ENCODE data around the gene TCF20.

TCF20 gene

DNA sequence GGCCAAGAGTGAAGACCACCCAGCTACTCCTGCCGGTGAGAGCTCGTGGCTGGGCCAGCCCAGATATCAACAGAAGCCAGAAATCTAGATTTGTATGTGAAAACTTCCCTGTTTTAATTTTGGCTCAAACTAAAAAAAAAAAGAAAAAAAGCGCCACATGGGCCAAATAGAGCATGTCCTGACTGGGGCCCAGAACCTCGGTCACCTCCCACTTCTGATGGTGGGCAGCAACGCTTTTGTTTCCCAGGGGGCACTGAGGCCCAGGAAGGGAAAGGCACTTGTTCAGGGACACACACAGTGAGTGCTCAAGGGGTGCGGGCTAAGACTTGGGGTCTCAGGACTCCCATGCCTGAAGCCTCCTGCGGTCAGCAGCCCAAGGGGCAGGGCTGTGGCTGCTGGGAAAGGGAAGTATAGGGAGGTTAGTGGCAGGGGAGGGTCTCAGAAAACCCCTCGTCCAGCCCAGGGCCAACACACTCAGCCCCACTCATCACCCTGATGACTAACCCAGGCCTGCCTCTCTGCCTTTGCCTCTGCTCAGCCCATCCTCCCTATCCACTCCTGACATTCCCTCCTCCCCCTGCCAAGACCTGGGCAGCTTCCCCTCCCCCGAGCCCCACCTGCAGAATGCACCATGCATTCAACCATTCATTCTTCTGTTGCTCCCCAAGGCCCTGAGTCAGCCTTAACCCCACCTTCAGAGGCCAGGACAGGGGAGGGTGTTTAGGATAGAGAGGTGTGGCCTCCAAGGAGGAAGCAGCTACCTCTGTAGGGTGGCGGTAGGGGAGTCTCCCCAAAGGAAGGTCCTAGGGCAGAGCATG lies 30.0 kb upstream of the TCF20 start:
- no peak for DNase-seq (ENCODE audit: low spot score)

DNA sequence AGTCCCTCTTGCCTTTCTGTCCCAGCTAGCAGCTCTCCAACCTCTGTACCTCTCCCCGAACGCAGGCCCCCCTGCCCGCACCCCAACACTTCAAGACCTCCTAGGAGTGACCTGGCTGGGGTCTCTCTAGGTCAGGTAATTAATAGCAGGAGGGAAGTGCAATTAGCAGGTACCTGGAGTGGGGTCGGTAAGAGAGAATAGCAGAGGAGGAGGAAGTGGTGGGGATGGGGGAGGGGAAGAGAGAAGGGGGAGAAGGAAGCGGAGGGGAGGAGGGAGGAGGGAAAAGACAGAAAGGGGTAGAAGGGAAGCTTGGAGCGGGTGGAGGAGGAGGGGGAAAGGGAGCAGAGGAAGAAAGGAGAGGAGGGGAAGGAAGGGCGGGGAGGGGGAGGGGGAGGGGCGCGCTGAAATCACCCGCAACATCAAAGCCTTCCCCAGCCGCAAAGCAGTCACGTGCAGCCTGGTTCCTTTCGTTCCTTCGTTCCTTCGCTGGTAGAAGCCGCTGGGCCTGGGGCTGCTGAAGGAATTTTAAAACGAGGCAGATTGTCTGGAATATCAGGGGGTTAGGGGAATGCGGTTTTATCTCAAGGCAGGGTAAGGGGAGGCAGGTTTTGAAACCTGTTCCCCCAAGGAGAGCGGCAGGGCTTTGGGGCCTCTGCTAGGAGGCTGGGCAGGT lies 29.3 kb upstream of the TCF20 start:
- DNase-seq (ENCODE audit: low spot score): no peak

DNA sequence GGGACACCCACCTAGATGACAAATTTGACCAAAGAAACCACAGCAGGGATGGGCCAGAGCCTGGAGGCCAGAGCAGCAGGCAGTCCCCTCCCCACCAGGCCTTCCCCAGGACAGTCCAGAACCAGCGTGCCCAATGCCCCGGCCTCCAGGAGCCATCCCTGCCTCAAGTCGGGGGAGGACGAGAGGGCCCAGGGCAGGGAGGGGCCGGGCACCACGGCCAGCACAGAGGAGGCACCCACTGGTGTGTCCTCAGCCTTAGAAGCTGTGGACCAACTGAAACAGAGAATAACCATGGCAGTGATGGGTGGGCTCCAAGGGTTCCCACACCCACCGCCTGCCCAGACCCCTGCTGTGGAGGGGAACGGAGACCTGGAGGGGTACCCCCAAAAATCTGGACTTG lies 28.3 kb upstream of the TCF20 start:
- DNase-seq (ENCODE audit: low spot score): no peak

DNA sequence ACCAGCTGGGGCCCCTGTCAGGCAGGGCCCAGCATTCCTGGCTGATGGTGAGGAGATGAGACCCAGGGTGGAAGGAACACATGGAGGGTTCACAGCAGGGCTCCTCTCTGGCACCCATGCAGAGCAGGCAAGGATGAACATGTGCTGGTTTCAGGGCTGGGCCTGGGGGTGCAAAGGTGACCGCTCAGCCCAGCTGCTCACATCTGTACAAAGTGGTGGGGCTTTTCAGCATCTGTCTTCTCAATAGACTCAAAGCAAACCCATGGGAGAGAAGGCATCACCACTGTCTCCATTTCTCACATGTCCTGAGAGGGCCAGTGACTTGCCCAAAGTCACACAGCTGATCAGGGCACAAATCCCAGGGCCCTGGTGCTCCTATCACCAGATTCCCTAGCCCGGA lies 27.3 kb upstream of the TCF20 start:
- no peak for DNase-seq (ENCODE audit: low spot score)

DNA sequence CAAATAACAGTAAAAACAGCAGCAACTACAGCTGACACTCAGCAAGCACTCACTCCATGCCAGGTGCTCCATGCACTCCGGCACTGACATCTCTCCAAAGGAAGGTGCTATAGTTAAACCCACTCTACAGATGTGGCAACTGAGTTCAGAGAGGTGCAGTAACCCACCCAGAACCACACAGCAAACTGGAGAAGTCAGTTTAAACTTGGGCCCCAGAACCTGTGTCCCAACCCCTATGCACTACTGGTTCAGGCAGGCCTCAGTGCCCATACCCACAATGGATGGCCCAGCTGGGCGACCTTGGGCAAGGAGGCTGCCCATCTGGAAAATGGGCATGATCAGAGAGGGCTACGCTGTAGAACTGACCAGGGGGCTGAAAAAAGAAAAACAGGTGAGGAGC lies 26.4 kb upstream of the TCF20 start:
- no peak for DNase-seq (ENCODE audit: low spot score)

DNA sequence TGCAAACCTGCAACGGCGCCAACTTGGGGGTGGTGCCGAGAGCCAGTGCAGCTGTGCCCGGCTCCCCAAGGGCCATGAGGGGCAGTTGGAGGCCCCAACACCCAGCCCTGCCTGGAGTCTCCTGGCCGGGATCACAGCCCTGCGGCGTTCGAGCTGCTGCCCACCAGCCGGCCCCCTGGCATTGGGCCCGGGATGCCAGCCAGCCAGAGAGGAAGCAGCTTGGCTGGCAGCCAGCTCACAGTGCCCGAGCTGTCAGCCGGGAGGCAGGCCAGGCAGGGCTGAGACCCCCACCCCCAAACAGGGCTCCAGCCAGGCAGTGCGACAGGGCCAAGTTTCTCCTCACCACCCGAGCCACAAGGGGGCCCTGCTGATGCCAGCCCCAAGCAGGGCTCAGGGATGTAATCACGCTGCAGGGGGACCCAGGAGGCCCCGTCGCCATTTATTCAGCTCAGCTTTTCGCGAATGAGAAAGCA lies 26.0 kb upstream of the TCF20 start:
- no peak for DNase-seq (ENCODE audit: low spot score)

DNA sequence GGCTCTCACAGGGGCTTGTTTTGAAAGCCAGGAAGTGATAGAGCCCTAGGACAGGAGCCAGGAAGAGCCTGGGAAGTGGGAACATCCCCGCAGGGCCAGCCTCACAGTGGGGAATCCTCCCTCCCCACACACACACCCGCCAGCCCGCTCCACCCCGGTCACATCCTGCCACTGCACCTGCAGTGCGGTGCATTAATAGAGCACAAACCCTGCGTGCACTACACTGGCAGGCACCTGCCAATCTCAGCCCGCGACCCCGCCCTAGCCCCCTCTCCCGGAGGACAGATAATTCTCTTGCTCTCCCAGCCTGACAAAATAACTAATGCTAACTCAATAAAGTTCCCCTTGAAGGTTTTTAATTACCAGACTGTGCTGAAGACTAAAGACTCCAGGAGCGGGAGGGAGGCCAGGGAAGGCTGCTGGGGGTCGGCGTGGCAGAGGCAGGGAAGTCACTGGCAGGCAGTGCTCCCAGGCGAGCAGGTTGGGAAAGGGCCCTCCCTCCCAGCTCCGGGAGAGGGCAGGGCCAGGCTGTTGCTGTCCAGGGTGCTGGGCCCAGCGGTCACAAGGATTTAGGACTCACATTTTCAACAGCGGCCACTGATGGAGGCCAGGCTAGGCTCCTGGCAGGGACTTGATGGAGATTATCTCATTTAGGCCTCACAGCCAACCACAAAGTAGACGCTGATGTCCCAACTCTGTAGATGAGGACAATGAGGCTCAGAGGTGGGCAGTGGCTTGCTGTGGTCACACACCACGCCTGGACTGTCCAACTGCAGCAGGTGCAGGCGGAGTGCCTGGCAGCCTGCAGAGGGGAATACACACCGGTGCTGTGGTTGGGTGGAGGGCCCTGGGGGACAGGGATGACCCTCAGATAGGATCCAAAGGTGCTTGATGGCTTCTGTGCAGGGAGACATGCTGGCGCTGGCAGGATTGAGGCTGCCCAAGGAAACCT lies 23.9 kb upstream of the TCF20 start:
- peak; percentile 82 for DNase-seq (ENCODE audit: low spot score)

DNA sequence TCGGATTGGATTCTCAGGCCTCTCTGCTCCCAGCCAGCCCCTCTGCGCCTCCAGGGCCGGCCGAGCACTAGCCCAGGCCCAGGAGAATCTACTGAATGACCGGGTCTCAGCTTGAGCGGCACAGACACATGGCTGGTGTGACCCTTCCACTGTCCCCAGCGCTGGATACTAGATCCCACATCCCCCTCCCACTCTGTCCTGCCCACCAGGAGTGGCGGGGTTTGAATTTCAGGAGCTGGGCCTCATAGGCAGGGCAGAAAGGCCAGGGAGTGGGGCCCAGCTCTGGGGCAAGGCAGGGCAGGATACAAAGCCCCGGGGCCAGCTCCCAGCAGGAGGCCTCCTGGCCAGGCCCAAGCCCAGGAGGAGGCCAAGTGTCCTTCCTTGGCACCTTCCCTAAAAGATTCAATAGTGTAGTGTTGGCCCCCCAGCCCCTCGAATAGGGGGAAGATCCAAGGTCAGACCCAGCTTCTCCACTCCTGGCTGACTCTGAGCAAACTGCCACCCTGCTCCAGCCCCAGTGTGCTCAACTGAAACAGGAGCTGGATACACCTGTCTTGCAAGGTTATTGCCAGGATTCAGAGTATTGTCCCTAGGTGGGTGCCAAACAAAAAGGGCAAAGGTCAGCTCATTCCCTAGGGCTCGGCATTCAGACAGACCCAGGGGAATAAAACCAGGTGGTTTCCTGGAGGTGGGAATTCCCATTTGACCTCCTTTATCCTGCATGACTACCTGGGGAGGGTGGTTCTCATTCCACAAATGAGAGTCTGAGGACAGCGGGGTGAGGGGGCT lies 22.5 kb upstream of the TCF20 start:
- DNase-seq (ENCODE audit: low spot score): no peak

DNA sequence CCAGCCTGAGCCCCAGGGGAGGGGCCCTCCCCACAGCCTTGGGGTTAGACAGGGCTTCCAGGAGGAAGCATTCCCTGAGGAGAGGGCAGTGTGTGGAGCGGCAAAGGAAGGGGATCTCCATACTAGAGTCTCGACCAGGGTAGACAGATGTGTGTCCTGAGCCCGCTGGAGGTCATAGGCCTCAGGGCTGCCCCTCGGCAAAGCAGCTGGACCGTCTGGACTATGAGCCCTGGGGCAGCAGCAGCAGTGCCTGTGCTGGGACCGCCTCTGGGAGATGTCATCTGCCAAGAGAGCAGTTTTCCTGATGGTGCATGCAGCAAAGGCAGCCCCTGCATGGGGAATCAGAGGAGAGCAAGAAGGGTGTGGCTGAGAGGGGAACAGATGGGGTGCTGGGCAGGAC lies 20.8 kb upstream of the TCF20 start:
- DNase-seq (ENCODE audit: low spot score): no peak

DNA sequence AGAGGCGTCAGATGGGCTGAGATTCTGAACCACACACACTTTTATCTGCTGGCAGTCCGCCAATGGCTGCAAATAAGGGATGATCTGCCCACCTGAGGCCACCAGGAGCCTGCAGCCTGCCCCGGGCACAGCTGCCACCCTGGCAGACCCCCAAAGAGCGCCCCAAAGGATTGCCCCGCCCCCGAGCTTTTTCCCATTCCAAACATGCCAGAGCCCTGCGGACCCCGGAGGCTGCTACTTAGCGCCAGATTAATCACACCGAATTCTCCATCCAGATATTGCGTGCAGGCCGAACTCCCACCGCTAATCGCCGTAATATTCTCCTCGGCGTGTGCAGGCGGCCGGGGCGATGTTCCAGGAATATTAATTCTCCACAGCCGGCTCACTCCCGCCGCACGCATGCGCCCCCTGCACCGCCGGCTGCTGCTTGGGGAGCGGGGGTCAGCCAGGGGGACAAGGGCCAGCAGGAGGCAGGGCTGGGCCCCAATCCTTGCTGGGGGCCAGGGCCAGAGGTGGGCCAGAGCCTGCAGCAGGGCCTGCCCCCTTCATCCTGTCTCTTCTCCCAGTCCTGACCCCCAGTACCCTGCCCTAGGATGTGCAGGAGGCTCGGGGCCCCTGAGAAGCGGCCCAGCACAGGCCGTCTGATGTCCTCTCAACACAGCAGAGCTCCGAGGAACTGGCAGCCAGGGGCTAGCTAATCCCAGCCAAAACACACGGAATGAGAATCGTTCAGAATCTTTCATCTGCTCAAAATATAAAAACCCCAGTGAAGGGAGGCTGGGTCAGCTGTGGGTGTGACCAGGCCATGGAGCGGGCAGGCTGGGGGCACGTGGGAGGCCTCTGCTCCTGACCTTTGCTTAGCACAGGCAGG lies 19.5 kb upstream of the TCF20 start:
- no peak for DNase-seq (ENCODE audit: low spot score)

DNA sequence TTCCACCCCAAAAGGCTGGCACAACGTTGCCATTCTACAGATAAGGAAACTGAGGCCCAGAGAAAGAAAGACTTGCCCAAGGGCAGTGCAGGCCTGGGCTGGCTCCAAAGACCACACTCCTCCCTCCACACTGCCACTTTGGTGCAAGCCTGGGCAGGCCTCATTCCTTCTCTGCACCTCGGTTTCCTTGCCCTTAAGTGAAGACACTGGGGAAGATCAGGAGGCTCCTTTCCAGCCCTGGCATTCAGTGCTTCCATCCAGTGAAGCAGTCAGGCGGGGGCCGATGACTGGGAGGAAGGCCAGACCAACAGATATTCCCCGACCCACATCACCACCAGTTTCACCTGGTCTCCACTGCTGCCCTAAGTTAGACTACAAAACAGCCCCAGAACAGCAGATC lies 18.3 kb upstream of the TCF20 start:
- no peak for DNase-seq (ENCODE audit: low spot score)

DNA sequence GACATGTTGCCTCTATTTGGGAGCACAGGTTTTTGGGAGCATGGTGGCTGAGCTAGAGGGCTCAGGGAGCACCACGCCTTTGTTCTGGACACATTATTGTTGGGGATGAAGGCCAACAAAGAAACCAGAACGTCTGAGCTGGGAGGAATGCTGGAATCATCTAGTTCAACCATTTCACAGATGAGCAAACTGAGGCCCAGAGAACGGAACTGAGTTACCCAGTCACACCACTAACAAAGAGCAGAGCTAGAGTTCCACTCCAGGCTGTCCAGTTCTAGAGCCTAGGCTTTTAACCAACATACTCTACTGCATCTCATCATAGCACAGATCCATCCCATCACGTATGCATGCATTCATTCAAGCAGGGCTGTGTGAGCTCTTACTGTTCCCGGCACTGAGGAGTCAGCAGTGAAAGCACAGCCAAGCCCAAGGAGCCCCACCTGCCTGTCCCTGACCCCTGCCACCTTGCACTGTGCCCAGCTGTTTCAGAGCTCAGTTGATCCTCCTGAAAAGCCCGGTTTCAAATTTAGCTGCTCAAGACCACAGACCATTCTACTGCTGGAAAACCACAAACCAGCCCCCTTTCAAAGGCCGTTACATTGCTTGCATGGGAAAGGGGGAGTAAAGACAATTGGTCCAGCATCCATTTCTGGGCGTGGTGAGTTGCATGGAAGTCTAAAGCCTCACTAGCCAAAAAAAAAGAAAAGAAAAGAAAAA lies 16.9 kb upstream of the TCF20 start:
- DNase-seq (ENCODE audit: low spot score): no peak

DNA sequence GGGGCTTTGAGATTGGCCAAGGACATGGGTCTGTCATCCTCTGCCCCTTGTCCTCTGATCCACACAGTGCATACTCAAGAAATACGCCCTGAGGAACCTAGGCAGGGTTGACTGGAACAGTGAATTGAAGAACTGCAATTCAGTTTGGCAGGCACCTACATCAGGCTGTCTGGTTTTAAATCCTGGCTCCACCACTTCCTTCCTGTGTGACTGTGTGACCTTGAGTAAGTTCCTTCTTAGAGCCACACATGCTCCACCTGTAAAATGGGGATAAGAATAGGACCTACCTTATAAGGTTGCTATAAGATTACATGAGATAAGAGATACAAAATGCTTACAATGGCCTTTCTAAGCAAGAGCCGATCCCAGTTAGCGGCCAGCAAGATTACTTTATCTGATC lies 15.8 kb upstream of the TCF20 start:
- no peak for DNase-seq (ENCODE audit: low spot score)

DNA sequence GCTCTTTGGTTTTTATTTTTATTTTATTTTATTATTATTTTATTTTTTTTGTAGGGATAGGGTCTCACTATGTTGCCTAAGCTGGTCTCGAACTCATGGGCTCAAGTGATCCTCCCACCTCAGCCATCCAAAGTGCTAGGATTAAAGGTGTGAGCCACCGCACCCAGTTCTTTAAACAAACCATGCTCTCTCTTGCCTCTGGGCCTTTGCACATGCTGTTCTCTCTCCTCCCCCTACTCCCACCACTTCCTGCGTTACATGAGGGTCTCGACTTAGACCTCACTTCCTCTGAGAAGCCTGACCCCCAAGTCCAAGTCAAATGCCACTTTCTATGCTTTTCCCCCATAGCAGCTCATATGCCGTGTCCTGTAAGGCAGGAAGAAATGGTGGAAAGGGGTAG lies 15.2 kb upstream of the TCF20 start:
- no peak for DNase-seq (ENCODE audit: low spot score)

DNA sequence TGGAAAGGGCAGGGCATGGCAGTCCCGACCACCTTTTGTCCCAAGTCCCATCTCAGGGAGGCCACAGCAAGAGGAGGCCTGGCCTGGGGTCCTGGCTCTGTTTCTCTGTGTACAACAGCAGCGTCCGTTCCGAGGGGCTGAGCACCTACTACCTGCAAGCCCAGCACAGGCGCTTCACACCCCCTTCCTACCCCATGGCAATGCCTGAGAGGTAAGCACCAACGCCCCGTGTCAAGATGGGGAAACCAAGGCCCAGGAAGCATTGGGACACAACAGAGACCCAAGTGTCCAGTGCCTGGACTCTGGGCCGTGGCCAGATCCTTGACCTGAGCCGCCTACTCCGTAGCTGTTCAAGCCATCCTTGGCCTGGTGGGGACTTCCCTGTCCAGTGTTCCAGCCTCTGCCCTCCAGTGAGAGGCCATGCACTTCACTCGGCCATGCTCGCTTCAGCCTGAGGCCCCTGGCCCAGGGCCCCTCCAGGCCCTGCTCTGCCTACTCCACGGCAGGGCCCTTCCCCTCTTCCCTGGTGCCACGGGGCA lies 14.3 kb upstream of the TCF20 start:
- no peak for DNase-seq (ENCODE audit: low spot score)

DNA sequence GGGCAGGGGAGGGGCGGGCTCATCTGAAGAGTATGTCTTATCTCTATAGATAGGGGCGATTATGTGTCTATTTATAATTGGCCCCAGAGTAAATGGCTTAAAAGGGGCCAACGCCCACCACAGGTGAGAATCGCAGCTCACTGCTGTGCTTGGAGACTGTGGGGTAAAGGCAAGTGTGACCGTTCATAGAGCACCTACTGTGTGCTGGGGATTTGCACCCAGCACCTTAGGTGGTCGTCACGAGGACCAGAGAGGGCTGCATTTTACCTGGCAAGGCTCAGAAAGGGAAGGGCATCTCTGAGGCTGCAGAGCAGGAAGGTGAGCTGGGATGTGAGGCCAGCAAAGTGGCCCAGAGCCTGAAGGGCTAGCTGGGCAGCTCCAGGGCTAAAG lies 13.7 kb upstream of the TCF20 start:
- DNase-seq (ENCODE audit: low spot score): no peak

DNA sequence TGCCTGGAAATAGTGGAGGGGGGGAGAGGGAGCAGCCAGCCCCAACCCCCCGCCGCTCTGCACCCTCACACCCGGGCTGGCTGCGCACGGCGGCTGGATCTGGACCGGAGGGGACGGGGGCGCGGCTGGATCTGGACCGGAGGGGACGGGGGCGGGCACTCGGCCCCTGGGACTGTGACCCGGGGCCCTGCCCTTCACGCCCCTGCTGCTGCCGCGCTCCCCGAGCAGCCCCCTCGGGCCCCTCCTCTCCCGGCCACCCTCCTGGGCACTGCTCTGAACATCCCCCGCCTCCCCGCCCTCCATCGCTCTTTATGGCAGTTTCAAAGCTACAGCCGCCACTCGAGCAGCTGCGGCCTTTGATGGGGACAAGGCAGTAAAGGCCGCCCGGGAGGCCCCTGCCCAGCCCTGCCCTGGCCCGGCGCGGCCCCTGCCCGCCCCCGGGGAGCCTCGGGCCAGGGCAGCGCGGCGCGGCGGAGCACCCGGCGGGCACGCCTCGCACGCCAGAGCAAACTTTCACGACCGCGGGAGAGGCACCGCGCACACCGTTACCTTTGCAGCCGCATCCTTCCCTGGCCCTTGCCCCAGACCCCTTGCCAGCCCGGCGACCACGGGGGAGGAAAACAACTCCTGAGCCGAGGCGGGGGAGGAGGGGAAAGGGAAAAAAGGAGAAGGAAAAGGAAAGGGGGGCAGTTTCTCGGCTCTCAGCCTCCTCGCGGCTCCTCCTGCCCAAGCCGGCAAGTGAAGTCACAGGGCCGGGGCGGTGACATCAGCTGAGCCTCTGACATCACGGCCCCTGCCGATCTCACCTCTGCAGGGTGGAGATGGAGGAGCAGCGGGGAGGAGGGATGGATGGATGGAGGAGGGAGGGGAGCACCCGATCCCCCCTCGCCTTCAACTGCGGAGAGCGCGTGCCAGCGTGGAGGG lies 13.1 kb upstream of the TCF20 start:
- DNase-seq (ENCODE audit: low spot score): no peak

DNA sequence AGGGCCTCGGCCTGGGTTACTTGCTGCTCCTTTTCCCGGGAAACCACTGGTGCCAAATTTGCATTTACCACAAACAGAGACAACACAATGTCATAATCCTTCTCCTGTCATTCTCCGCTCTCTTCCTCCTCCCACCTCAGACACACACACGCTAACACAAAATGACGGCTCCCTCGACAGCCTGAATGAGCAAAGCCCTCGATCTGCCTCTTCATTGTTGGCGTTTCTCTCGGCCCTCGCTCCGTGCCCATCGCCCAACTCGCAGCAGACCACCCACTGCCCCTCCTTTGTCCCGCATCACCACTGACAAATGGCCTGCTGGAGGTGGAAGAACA lies 12.5 kb upstream of the TCF20 start:
- DNase-seq (ENCODE audit: low spot score): no peak
